Measurements from ENCODE around the gene ITGB5. TPM values are rescaled to one million over a fixed set of nuclear protein-coding genes. Genes with fewer than 3 reads are reported as not detected.
A peak's percentile ranks its signal among the peaks of the same experiment; 100 is the strongest.

ITGB5 gene
- total RNA-seq, 2 experiments from 2014 or later, result 0.18 to 1.2 TPM

DNA sequence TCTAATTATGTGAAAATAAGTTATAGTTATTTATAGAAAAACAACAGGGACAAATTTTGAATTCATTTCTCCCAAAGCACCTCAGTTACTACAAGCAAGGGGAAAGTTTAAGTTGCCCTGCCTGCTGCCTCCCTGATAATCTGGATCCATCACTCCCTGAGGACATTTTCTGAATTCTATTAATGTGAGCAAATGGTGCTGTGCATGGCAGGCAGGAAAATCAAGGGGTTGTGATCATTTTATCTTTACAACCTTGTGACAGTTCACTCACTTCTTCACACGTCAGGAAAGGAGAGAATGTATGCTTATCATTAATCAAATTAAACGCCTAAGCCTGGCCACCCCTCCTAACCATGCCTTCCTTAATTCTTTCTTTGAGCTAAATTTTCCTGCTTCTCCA is 39.3 kb downstream of the ITGB5 start:
- H3K36me3 Mint-ChIP-seq, result no peaks in the 10 kb centered on the region
- no peak for ATAC-seq
- DNase-seq, result no peak
- CTCF ChIA-PET, result no interaction called here
- no peaks in the 10 kb centered on the region for H3K9me3 Mint-ChIP-seq (ENCODE audit: low read depth)
- H3K4me1 Mint-ChIP-seq, result no peaks in the 10 kb centered on the region
- no peak overlapping the region for H3K4me3 Mint-ChIP-seq
- no peak overlapping the region for H3K27ac Mint-ChIP-seq
- H3K27me3 Mint-ChIP-seq, result peaks cover 19% of the 10 kb centered on the region

DNA sequence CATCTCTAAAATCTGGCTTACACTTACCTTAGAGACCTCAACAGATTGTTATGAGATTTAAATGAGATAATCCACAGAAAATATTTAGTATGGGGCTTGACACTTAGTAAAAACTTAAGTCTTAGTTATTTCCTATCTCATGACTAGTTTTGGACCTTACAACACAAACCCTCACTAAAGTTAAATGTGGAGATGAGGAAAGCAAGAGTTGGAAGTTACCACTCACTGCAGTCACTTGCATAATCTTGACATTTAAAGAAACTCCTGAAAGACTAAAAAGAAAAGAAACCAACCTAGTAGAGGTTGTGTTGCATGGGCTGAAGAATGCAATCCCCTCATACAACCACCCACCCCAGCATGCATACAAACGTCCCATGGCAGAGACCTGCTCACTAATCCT is 40.1 kb downstream of the ITGB5 start:
- Mint-ChIP-seq H3K4me3 (no peak overlapping the region), H3K9me3 (ENCODE audit: low read depth) (no peaks in the 10 kb centered on the region), H3K36me3 (no peaks in the 10 kb centered on the region), H3K27me3 (peaks cover 19% of the 10 kb centered on the region), H3K27ac (no peak overlapping the region), H3K4me1 (no peaks in the 10 kb centered on the region)
- CTCF ChIA-PET, result no interaction called here
- ATAC-seq (no peak), DNase-seq (no peak)

DNA sequence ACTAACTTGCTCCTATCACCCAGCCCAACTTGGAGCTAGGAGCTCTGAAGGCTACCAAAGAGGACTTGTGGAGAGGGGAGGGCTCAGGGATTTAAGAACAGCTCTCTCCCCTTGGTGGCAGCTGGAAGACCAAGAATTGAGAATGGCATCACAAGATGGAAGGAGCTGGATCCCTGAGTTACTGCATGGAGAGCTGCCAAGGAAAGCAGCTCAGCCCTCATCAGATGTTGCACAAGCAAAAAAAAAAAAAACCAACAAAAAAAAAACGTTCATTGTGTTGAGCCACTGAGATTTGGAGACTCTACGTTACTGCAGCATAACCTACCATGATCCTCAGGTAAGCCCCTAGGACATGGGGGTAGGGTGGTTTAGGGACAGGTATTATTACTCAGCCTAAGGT is 41.0 kb downstream of the ITGB5 start:
- no peak for ATAC-seq
- Mint-ChIP-seq H3K27me3 (peaks cover 17% of the 10 kb centered on the region), H3K36me3 (no peaks in the 10 kb centered on the region), H3K9me3 (ENCODE audit: low read depth) (no peaks in the 10 kb centered on the region), H3K4me1 (no peaks in the 10 kb centered on the region), H3K4me3 (no peak overlapping the region), H3K27ac (no peak overlapping the region)
- no peak for DNase-seq
- CTCF ChIA-PET, result no interaction called here

DNA sequence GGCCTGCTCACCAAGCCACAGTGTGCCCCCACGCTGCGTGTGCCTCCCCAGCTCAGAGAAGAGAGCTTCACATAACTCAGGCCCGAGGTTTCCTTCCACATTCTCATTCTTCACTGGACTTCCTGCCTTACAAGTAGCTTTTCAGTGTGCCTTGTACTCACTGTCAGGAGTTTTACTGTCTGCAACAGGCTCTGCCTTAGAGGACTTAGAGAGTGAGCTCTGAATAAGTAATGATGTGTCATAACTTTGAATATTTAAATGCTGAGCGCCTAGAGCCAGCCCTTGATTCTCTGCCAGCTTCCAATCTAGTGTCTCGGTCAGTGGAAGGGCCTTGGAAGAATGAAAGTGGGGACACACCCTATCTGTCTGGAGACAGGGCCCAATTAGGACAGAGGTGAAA is 41.8 kb downstream of the ITGB5 start:
- H3K27me3 Mint-ChIP-seq, result peaks cover 18% of the 10 kb centered on the region
- no peak overlapping the region for H3K4me3 Mint-ChIP-seq
- DNase-seq (no peak), ATAC-seq (no peak)
- H3K36me3 Mint-ChIP-seq, result no peaks in the 10 kb centered on the region
- H3K27ac Mint-ChIP-seq, result no peak overlapping the region
- no peaks in the 10 kb centered on the region for H3K9me3 Mint-ChIP-seq (ENCODE audit: low read depth)
- CTCF ChIA-PET, result no interaction called here
- no peaks in the 10 kb centered on the region for H3K4me1 Mint-ChIP-seq

DNA sequence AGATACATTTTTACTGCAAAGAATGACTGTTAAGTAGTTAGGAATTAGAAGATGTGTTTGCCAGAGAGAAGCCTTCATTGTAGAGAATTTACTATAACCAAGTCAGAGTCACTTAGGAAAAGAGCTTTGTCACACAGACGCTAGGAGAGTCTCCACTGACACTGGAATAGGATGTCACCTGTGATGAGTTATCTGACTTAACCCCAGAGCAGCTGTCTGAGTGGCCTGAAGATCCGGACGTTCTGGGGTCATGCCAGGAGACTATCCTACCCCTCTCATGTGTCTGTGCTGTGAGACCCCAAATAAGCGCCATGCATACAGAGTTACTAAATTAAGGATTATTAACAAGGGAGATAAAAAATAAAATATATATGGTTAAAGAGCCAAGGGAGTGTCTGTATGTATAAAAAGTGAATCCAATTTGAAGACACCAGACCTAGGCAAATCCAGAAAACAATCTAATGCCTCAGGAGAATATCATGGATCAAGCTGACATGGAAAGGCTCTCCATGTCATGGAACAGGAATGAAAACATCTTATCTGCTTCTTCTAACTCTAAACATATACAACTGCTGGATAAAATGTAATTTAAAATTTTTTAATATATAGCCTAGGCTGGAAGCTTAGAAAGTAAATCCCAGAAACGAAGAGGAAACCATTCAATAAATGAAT is 43.5 kb downstream of the ITGB5 start:
- Mint-ChIP-seq H3K27ac (no peak overlapping the region), H3K36me3 (no peaks in the 10 kb centered on the region), H3K4me3 (no peak overlapping the region), H3K4me1 (no peaks in the 10 kb centered on the region), H3K9me3 (ENCODE audit: low read depth) (no peaks in the 10 kb centered on the region), H3K27me3 (peaks cover 19% of the 10 kb centered on the region)
- DNase-seq, result no peak
- ATAC-seq, result no peak
- CTCF ChIA-PET, result interaction anchor here (1.4 kb wide), 1 partner anchor 57 kb away, joined by 3 read pairs; no protein-coding TSS in a partner anchor

DNA sequence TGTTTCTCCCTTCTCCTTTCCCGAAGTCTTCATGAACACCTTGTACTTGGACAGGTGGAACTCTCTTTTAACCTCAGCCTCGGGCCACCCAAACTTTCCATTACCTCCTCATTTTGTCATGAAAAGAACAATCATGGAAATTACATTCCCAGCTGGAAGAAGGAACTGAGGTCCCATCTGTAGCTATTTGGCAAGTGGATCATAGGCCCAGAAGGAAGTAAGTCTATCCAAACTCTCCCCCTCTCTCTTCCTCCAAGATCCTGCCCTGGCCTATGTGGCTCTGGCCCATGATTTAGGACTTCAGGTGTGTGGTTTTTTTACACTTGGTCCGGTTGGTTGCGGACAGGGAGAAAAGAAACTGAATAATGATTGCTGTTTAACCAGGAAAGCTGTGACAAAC is 44.1 kb downstream of the ITGB5 start:
- CTCF ChIA-PET, result no interaction called here
- ATAC-seq (no peak), DNase-seq (no peak)
- Mint-ChIP-seq H3K36me3 (no peaks in the 10 kb centered on the region), H3K4me3 (no peak overlapping the region), H3K9me3 (ENCODE audit: low read depth) (no peaks in the 10 kb centered on the region), H3K27ac (no peak overlapping the region), H3K27me3 (peaks cover 19% of the 10 kb centered on the region), H3K4me1 (no peaks in the 10 kb centered on the region)

DNA sequence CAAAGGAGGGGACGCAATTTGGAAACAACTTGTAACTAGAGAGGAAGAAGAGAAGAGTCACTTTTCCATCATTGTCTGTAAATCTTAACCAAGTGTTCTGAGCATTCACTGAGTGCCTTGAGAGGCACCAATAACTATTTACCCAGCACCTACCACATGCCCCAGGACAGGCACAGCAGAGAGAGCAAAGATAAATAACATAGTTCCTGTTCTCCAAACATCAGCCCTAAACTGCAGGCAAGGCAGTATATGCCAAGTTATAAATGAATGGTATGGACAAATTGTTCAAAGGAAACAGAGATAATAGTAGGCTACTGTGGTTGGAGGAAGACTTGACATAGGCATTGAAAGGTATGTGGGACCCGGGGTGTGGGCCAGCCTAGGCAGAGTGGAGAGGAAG is 45.6 kb downstream of the ITGB5 start:
- CTCF ChIA-PET, result no interaction called here
- DNase-seq, result no peak
- no peaks in the 10 kb centered on the region for H3K4me1 Mint-ChIP-seq
- H3K4me3 Mint-ChIP-seq, result no peak overlapping the region
- H3K36me3 Mint-ChIP-seq, result no peaks in the 10 kb centered on the region
- H3K27ac Mint-ChIP-seq, result no peak overlapping the region
- H3K9me3 Mint-ChIP-seq (ENCODE audit: low read depth), result no peaks in the 10 kb centered on the region
- no peak for ATAC-seq
- peaks cover 27% of the 10 kb centered on the region for H3K27me3 Mint-ChIP-seq

DNA sequence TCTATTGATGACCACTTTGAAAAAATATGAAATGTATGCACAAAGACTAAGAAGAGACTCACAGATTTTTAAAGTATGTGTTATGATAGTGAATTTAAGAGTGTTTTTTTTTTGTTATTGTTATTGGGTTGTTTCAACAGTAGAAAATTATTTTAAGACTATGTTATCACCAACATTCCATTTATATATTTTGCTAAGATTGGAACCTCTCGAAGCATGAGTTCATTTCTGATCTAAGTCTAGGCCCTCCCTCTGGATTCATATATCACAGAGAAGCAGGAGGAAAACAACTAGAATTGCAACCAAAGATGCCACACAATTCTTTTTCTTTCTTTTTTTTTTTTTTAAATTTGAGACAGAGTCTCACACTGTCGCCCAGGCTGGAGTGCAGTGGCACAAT is 46.8 kb downstream of the ITGB5 start:
- peaks cover 4% of the 10 kb centered on the region for H3K4me1 Mint-ChIP-seq
- ATAC-seq (no peak), DNase-seq (no peak)
- H3K36me3 Mint-ChIP-seq, result no peaks in the 10 kb centered on the region
- no peak overlapping the region for H3K4me3 Mint-ChIP-seq
- H3K27me3 Mint-ChIP-seq, result peaks cover 33% of the 10 kb centered on the region
- CTCF ChIA-PET, result no interaction called here
- H3K9me3 Mint-ChIP-seq (ENCODE audit: low read depth), result no peaks in the 10 kb centered on the region
- H3K27ac Mint-ChIP-seq, result no peak overlapping the region

DNA sequence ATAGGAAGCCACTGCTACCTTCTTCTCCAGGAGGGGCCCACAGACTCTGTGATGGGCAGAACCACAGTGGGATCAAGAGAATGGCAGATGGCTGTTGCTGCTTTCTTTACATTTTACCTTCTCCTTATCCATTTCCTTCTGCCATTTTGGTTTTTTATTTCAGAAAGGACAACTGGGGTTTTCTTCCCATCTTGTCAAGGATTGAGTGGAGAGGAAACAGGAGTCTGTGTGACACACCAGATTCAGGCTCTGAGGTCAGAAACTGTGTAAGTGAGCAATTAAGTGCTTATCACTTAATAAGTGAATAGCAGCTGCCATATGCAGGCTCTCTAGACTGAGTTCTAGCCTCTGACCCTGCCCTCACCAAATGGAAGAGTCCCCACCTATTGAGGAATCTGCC is 47.3 kb downstream of the ITGB5 start:
- ATAC-seq (no peak), DNase-seq (no peak)
- H3K27ac Mint-ChIP-seq, result no peak overlapping the region

DNA sequence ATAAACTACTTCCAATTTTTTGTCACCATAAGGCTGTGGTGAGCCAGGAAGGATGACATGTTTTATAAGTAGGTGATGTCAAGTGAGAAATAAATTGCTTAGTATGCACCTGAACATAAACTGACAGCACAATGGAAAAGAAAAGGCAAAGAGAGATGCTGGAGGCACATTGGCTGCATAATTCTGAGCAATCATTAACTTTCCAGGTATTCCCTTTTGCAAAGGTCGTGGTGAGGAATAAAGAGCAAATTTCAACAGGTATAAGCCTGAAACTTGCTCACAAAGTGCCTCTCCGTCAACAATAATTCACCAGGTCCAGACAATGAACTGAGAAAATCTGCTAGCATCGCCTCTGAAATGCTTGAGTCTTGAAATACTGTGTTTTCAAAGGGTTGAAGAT is 48.2 kb downstream of the ITGB5 start:
- no peak overlapping the region for H3K4me3 Mint-ChIP-seq
- no peaks in the 10 kb centered on the region for H3K9me3 Mint-ChIP-seq (ENCODE audit: low read depth)
- H3K36me3 Mint-ChIP-seq, result no peaks in the 10 kb centered on the region
- peaks cover 10% of the 10 kb centered on the region for H3K4me1 Mint-ChIP-seq
- peaks cover 36% of the 10 kb centered on the region for H3K27me3 Mint-ChIP-seq
- H3K27ac Mint-ChIP-seq, result no peak overlapping the region
- ATAC-seq (no peak), DNase-seq (no peak)
- CTCF ChIA-PET, result no interaction called here

More for the DNA sequence above, 47.3 kb downstream of the ITGB5 start:
- H3K4me1 Mint-ChIP-seq, result peaks cover 9% of the 10 kb centered on the region
- H3K36me3 Mint-ChIP-seq, result no peaks in the 10 kb centered on the region
- no peaks in the 10 kb centered on the region for H3K9me3 Mint-ChIP-seq (ENCODE audit: low read depth)
- H3K4me3 Mint-ChIP-seq, result no peak overlapping the region
- H3K27me3 Mint-ChIP-seq, result peaks cover 33% of the 10 kb centered on the region
- CTCF ChIA-PET, result no interaction called here

DNA sequence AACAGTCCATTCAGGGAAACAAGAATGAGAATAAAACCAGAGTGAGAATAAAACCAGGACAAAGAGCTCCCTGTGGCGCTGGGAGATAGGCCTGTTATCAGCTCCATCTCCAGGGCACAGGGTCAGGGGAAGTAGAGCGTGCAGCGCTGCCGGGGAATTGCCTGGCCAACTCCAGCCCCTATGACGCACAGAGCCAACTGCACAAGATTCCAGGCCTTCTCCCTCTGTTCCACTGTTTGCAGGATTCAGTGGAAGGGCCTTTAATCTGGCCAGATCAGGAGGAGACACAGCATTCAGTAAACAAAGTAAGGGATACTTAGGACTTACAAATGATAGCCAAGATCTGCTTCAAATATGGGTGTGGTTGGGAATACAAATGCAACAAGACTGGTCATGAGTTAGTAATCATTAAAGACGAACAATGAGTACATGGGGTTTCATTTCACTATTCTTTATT is 49.4 kb downstream of the ITGB5 start:
- DNase-seq, result no peak
- Mint-ChIP-seq H3K4me1 (peaks cover 10% of the 10 kb centered on the region), H3K4me3 (no peak overlapping the region), H3K36me3 (no peaks in the 10 kb centered on the region), H3K27me3 (peaks cover 37% of the 10 kb centered on the region), H3K27ac (no peak overlapping the region), H3K9me3 (ENCODE audit: low read depth) (no peaks in the 10 kb centered on the region)
- CTCF ChIA-PET, result no interaction called here
- ATAC-seq, result no peak

DNA sequence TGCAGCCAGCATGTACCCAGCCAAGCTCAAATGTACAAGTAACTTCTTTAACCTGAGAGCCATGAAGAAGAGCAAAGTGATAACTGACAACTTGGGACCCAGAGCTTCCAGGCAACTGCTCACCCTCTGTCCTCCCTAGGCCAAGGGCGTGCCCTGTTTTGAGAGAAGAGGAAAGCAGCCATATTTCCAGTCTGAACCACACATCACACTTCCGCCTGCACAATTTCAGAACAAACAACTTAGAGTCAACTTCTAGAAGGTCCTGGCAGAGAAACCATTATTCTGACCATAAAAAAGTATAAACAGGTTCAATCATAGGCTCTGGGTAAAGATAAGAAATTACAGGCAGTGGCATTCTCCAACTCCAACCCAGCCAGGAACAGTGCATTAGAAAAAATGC is 50.1 kb downstream of the ITGB5 start:
- no peak for DNase-seq
- CTCF ChIA-PET, result no interaction called here

DNA sequence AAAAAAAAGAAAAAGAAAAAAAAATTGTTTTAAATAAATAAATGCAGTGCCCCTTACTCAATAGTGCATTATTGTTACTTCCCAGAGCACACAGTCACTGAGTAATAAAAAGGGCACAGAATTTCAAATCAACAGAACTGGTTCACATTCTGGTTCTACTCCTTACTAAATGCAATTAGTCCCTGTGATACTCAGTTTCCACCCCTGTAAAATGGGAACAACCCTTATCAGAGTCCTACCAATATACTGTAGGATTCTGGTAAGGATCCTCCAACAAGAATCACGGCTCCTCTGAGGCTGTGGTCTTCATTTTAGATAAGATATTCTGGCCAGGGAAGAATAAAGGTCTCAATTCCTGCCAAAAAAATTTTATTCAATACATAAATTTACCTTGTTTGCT is 50.7 kb downstream of the ITGB5 start:
- ATAC-seq (no peak), DNase-seq (no peak)
- Mint-ChIP-seq H3K9me3 (ENCODE audit: low read depth) (no peaks in the 10 kb centered on the region), H3K36me3 (no peaks in the 10 kb centered on the region), H3K27ac (no peak overlapping the region), H3K4me1 (peaks cover 10% of the 10 kb centered on the region), H3K27me3 (peaks cover 38% of the 10 kb centered on the region), H3K4me3 (no peak overlapping the region)
- CTCF ChIA-PET, result no interaction called here

More for the DNA sequence above, 50.1 kb downstream of the ITGB5 start:
- peaks cover 10% of the 10 kb centered on the region for H3K4me1 Mint-ChIP-seq
- peaks cover 39% of the 10 kb centered on the region for H3K27me3 Mint-ChIP-seq
- no peaks in the 10 kb centered on the region for H3K9me3 Mint-ChIP-seq (ENCODE audit: low read depth)
- H3K4me3 Mint-ChIP-seq, result no peak overlapping the region
- ATAC-seq, result no peak
- no peak overlapping the region for H3K27ac Mint-ChIP-seq
- no peaks in the 10 kb centered on the region for H3K36me3 Mint-ChIP-seq

DNA sequence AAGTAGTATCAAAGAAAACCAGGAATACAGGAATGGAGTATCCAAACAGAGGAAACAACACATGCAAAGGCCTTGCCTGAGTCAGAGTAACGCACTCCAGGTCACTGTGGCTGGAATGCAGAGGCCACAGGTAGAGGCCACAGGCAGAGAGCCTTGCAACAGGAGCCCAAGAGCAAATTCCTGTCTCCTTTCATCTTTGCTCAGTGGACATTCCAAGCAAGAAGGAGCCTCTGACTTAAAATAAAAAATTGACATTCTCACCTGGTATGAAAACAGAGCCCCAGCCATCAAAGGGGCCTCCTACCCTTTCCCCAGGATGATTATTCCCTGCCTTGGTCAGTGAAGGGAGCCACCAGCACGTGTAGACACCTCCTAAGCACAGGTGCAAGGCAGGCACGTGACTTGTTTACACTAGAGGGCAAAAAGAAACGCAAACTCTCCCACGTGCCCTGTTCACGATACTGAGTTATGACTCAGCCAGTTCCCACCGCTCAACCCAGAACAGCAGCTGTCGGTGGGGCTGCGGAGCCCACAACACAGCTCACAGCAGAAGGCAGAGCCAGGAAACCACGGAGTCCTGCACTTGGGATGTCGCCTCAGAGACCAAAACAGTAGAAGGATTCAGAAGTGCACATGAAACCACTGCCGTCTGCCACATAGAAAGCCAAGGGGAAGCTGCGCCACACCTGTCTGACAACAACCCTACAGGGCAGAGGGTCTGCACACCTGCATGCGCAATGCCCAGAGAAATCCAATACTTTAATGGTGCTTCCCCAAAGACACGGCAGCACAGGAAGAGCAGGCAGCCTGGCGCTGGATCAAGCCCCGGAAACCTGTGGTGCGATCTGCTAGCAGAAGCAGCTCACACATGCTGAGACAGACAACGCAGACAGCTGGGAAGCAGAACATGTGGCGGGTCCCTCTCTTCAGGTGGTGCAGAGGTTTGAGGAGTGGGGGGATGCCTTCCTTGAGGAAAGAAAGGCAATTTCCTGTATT is 52.1 kb downstream of the ITGB5 start:
- Mint-ChIP-seq H3K4me3 (peak overlapping the region; percentile 50), H3K36me3 (no peaks in the 10 kb centered on the region), H3K27me3 (peaks cover 38% of the 10 kb centered on the region), H3K9me3 (ENCODE audit: low read depth) (no peaks in the 10 kb centered on the region), H3K4me1 (peaks cover 10% of the 10 kb centered on the region), H3K27ac (no peak overlapping the region)
- CTCF ChIA-PET, result no interaction called here
- DNase-seq (peak; percentile 68), ATAC-seq (peak; percentile 85)
